ENCODE results near the gene NT5C3B.

The NT5C3B gene

DNA sequence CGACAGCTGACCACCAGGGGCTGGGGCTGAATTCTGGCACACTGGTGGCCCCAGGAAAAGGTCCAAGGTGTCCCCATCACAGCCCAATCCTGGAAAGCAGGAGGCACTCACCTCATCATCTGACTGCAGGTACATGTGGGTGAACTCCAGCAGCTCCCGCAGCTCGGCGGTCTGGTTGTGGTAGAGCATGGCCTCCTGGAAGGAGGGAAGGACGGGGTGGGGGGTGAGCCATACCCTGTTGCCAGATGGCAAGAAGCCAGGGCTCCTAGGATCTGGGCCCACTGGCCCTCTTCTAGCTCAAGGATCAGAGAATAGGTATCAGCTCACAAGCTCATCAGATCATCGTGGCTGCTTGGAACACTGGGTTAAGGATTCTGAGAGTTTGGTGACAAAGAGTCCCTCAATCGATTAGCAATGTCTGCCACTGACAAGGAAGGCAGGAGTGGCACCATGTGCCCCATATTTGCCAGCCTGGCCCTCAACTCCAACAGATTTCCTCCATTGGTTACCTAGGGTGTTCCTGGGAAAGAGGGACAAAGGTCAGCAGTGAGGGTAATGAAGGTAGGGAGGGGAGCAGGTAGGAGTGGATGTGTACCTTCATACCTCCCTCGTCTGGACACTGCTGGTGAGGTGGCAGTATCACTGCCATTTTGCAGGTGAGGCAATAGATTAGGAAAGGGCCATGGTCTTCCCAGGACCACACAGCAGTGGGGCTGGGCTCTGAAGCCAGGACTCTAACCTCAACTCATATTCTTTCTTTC is 29.2 kb downstream of the NT5C3B start:
- no peak for DNase-seq

DNA sequence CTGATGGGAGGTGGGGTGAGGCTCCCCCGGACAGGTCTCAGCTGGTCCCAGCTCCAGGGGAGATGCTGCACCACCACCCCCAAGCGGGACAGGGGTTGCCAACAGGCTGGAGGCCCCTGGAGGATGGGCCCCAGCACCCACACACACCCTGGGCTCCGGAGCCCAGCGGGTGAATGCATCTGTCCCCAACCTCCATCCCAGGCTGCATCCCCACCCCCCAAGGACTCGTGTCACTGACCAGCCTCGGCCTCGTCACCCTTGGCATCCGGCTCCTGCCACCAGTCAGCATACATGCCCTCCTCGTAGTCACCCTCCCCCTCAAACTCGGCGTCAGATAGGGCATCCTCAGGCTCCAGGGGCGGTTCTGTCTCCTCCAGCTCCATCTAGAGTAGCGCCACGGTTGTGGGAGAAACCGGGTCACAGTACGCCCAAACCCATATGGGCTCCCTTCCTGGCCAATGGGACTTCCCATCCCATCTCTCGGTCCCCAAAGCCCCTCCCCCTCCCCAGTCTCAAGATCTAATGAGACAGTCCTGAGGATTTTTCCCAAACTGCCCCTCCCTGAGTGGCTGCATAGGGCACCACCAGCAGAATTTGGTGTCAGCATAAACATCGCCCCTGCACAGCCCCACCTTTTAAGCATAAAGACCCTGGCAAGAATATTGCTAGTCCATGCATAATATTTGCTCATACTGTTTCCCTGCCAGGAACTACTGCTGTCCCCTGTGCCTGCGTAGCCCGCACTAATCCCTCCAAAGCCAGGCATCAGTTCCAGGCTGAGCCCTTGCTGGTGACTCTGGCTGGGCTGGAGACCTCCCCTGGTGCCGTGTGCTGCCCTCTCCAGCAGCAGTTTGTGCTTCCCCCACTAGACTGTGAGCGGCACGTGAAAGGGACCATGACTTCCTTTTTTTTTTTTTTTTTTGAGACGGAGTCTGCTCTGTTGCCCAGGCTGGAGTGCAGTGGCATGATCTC is 32.7 kb downstream of the NT5C3B start:
- DNase-seq: no peak

DNA sequence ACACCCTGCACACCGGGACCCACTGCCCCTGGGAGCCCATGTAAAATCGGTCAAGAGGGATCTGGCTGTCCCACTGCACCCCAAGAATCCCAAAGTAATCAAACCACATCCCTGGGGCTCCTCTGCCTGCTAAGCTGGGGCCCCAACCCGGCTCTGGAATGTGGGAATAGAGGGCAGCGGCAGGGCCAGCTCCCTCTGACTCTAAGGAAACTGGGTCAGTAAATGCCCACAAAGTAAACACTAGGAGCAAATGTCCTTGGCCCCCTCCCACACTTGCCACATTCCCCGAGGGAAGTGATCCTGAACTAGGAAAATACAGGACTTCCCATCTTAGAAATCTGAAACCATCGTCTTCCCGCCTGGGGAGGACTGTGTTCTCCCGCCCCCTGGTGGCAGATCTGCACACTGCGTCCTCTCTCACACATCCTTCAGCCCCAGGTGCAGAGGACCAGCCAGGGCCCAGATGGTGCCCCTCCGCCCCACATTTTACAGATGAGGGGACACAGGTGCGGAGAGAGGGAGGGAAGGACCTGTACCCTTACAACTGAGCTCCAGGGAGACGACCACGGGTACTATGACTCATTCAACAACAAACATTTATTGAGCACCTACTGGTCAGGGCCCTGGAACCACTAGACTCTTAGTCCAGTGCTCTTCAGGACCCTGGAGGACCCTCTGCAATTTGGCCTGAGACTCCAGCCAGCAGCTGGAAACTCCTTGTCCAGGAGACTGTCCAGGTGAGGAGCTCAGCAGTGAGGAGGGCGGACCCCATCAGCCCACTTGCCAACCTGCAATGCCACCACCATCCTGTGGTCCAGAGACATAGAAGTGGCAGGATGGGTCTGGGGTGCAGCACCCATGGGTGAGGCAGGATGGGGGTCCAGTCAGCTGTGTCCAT is 34.4 kb downstream of the NT5C3B start:
- DNase-seq: peak; percentile 62

DNA sequence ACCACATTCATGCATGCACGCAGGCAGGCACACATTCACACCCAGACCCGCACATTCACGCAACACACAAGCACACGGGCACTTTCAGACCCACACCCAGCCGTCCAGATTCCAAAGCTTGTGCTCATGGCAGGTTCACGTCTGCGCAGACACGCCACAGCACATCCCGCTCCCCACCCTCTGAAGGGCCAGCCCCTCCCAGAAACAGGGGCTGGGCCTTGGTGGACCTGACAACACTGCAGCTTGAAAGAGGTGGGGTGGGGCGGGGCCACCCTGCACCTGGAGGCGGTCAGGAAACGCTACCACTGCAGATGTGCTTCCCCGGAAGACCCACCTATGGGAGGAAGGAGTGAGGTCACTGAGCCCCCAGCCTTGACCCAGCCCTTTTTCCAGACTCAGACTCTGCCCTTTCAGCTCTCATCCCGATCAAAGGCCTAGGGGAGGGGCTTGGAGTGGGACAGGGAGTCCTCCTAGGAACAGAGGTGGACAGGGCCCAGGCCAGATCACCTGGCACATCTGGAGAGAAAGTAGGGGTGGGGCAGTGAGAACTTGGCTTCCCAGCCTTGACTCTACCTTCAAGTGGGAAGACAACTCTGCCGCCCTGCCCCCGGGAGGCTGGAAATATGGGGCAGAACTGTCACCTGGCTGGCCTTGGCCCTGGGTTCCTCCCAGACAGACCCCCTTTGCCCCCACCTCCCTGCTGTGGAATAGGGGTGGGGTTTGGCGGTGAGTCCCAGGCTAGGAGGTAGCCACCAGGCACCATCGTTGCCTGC is 35.2 kb downstream of the NT5C3B start:
- no peak for DNase-seq

DNA sequence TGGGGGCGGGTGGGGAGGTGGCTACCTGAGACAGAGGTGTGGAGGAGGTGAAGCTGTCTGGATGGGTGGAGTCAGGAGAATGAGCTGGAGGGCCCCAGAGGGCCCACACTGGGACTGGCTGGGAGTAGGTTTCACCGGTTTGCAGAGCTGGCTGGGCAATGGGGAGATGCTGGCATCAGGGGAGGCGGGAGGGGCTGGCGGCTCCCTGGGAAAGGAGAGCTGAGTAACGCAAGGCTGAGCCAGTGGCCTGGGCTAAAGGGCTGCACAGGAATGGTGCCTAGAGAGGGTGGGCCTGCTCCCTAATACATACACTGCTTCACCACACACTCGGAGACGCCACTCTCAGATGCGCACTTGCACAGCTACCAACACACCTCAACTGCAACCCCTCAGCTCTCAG is 36.7 kb downstream of the NT5C3B start:
- no peak for DNase-seq

DNA sequence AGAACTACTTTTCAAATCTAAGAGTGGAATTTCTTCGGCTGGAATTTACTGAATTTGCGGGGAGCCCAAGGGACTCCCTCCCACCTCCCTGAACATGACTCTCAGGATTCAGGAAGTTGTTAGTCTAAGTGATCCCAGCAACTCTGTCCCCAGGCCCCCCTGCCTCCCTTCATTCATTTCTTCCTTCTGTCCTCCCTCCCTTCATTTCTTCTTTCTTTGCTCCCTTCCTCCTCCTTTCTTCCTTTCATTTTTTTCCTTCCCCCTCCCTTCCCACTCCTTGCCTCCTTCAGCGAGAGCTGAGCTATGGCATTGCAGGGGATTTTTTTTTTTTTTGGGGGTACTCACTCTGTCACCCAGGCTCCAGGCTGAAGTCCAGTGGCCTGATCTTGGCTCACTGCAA is 38.7 kb downstream of the NT5C3B start:
- DNase-seq: no peak

DNA sequence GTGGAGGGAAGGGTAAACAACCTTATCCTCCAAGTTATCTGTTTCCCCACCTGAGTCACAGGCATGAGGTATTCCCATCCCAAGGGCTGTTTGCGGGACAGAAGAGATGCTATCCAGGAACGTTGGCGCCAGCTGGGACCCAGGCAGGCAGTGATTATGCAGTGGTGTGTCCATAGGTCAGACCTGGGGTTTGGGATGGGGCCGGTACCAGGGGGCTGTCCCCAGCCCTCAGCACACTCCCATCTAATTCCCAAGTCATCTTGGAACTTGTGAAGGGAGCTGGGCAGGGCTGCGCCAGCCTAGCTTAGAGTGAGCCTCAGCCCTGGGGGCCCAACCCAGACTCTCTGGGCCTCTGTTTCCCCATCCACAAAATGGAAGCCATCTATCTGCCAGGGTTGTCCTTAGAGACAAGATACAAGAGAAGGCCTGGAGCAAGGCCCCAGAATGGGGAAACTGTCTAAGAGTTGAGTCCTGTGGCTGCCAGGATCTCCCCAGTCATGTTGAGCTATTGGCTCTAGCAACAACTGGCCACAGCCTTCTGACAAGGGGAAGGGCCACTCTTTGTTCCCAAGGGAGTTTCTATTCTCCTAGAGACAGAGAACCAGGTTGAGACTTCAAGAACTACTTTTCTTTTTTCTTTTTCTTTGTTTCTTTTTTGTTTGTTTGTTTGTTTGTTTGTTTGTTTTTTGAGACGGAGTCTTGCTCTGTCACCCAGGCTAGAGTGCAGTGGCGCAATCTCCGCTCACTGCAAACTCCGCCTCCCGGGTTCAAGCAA is 39.7 kb downstream of the NT5C3B start:
- DNase-seq: no peak

DNA sequence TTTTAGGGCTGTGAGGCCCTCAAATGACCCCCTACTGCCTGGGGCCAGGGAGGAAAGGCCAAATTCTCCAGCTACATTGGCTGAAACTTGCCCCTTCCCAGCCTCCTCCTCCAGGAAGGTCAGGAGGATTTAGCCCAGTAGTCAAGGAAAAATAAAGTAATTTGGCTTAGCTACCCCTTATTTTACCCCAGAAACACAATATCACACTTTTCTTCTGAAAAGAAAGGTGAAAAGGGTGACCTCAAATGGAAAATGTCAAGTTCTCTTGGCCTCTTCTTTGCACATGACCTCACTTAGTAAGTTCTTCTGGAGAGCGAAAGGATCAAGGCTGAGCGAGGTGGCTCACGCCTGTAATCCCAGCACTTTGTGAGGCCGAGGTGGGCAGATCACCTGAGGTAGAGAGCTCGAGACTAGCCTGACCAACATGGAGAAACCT is 41.5 kb downstream of the NT5C3B start:
- DNase-seq: no peak

DNA sequence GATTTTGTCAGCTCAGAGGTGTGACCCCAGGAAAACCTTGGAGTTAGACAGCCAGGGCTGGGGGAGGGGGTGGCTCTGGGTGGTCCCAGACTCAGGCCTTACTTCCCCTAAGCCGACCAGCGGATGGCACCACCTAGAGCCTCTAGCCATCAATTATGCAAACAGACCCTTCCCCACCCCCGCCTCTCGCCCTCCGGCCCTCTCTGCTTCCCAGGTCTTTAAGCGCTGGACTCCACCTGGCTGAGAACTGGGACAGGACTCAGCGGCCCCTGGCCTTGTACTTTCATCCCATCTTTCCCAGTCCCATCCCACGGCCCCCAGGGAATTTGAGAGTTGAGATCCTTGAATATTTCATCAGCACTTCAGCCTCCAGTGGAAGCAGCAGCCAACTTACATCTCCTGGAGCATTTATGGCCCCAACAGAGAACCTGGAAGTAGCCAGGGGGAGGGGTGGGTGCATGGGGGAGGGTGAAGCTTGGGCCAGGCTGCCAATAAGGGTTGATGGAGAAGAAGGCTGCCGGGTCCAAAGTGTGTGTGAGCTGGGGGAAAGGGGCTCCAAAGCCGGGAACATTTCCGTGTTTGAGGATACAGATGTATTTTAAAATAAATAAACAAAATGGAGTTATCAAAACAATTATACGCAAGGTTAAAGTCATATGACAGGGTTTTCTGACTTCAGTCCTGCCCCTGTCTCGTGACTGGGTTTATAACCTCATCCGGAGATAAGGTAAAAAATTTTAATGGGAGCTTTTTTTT is 42.1 kb downstream of the NT5C3B start:
- DNase-seq: no peak

DNA sequence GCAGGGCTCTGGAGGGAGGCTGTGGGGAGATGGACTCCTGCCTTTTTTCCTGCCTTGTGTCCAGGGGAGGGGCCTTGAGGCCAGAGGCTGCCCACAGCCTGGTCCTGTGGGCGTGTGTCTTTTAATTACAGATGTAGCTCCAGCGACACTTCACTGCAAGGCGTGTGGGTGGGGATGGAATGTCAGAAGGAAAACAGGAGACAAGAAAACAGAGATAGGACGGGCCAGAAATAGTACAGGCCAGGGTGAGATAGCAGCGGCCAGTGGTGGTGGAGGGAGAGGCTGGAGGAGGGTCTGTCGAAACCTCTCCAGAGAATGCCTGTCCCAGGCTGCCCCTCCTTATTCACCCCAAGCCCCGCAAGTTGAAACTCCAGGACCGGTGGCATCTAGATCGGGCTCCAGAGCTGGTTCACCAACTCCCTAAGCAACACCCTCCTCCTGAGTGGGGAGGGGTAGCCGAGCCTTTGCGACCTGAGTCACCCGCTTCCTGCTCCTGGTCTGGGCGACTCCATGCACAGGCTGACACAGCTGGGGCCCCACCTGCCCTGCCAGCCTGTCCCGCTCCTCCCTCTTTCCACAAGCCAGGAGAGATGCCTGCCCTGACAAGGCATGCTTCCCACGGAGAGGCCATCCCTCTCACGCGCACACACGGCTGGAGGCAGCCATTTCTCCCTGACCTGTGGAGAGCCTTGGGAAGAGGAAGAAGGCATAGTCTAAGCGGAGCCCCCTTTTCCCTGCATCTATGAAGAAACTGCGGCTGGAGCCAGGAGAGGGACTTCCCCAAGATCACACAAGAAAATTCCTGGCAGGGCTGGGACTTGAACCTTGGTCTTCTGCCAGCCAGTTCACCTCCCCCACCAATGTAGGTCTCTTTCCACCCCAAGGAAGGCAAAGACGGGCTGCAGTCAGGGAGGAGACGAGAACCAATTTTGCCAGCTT is 42.9 kb downstream of the NT5C3B start:
- DNase-seq: no peak

DNA sequence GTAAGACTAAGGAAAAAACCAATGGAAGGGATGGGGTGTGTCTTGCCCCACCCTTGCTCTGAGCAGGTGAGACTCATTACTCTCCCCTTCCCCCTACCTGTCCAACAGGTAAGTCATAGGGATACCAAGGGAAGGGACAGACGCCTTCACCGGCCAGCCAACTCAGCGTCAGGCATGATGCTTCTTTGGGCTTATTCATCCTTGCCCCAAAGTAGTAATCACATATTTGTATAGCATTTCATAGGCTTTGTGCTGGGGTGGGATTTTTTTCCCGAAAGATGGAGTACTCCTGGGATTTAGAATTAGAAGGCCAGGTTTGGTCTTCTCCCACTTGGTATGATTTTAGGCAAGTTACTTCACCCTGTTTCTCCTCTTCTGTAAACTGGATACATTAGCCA is 49.0 kb downstream of the NT5C3B start:
- DNase-seq: no peak

DNA sequence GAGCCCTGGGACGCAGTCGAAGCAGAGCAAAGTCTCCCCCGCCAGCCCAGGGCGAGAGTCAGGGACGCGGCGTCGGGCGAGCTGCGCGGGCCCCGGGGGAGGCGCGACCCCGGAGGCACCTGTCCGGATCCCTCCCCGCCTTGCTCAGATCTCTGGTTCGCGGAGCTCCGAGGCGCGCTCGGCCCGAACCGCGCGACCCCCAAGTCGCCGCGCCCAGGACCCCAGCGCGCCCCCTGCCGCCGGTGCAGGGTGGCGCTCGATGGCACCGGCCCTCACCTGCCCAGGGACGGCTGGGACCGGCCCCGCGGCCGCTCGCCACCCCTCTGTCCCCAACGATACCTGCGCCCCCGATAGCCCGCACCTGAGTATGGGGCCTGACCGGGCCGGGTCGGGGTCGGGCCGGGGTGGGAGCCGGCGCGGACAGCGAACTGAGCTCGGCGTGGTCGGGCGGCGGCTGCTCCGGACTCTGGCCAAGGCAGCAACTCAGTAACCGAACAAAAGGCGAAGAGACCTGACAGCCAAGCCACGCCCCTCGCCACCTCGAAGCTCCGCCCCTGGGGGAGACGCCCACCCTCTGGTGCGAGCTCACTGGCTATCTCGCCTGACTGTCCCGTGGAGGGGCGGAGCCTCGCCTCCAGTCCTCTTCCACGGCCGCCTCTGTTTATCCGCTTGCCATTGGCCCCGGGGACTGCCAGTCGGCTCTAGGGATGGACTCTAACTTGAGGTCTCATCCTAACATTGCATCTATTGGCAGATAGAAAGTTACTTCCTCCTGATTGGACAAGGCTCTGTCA is 49.6 kb downstream of the NT5C3B start, which contains the start of gene JUP:
Gene JUP (minus strand): TSS at position 485 of the 794 bp plus-strand sequence. CDS start 14,857 bp downstream, outside the sequence.
- peak; percentile 82 for DNase-seq

DNA sequence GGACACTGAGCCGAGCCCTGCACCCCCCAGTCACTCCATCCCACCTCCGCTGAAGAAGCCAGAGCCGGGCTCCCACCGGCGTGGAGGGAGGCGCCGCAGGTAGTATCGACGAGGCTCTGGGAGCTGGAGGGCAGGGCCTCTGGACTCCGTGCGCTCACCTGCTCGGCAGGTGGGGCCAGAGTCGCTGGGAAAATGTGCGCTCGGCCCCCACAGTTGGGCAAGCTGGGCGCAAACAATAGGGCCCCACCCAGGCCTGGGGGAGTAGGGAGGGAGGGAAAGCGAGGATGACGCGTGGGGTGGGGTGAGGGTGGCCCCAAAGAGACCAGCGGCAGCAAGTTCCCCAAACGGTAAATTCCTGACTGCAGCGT is 50.2 kb downstream of the NT5C3B start:
- no peak for DNase-seq

DNA sequence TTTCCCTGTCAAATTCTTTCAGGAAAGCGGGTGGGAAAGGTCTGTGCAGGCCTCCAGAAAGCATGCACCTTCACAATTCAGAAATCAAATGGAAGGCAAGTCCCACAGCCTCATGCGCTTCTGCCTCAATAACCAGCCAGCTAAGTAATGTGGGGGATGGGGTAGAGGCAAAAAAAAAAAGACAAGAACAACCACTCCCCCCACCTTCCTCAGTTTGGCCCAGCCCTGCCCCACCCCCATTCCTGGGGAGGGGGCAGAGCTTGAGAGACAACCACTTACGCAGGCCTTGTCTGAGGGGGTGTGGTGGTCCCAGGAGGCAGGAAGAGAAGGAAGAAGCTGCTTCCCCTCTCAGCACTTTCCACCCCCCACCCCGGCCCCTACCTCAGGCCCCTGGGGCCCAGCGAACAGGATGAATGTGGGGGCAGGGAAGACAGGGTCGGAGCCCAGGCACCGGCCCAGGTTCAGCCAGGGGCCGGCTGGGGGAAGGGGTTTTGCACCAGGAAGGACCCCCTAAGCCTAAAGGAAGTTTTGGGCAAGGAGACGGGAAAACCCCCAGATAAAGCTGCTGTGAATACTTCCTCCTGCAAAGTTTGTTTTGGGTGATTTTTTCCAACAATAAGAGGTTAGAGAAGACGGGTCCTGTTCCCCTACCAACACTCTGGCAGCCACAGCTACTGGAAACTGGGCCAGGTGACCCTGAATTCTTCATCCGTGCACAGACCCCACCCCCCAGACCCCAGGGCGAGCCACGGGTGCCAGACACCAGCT is 50.8 kb downstream of the NT5C3B start:
- DNase-seq: no peak

DNA sequence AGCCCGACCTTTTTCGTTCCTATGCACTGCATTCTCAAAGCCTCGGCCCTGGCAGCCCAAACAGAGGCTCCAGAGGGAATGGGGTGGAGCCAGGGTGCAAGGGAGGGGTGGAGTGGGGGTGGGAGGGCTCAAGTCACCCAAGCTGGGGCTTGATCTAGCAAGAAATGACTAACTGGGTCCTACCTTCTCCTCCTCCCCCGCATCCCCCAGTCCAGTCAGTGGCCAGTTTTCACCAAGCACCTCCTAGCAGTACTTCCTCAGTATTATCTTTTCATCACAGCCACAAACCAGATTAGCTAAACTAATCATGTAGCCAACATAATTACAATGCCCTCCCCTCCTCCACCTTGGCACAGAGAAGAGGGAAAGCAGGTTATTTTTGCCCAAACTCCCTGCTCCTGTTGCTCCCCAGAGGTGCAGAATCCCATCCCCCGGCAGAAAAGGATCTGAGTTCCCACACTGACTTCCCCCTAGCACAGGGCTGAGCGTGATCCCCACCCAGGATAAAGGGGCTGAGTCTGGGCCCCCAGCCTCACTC is 51.8 kb downstream of the NT5C3B start:
- no peak for DNase-seq

DNA sequence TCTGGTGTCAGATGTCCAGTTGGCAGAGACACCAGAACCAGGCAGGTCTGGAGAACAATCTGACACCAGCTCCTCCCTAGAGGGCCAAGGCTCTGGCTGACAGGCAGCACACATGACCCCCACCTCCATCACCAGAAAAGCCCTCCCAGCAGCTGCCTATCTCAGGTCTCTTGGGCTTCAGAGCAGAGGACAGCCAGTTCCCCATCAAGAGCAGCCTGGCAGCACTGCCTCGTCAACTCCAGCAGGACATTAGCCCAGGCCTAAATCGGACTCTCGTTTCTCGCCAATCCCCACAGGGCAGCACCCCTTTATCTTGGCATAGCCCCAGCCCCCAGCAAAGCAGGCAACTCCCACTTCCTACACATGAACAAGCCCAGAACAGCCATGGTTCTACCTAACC is 53.9 kb downstream of the NT5C3B start:
- DNase-seq: no peak

Data from effector CD8-positive, alpha-beta T cell (primary cell).